ENCODE results near the gene DGUOK.

The DGUOK gene

GRCh38 chr2:73993778-73994177, 67.1 kb downstream of the DGUOK start:
- no peak for DNase-seq (ENCODE audit: low read depth)
- no peak for TF ChIP-seq CTCF (IDR thresholded peaks at IDR 0.05; ENCODE audit: control insufficient read depth, insufficient read depth, low read depth, low read length, missing control alignments)
- no peak overlapping the region for H3K4me3 ChIP-seq (ENCODE audit: control insufficient read depth, low read depth, low read length)

DNA sequence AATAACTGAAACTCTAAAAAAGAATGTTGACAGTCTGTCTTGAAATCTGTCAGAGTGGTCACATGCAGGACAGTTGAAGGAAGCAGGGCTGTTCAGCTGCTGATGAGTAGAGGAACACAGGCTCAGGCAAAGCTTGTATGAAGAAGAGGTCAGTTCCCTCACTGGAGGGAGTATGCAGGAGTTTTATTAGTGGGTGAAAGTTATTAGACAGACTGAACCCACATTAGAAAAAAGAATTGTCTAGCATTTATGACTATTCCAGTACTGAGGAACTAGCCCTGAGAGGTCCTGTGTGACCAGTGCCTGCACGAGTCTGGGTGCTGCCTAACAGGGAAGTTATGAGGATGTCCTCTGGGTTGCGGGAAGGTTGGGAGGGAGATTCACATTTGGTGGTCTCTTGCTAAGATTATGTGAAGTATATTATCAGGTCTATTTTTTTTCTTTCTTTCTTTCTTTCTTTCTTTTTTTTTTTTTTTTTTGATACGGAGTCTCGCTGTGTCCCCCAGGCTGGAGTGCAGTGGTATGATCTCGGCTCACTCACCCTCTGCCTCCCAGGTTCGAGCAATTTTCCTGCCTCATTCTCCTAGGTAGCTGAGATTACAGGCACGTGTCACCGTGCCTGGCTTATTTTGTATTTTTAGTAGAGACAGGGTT, 67.6 kb downstream of the DGUOK start:
- TF ChIP-seq CTCF (IDR thresholded peaks at IDR 0.05; ENCODE audit: control insufficient read depth, insufficient read depth, low read depth, low read length, missing control alignments) = no peak
- DNase-seq (ENCODE audit: low read depth) = no peak
- no peak overlapping the region for H3K4me3 ChIP-seq (ENCODE audit: control insufficient read depth, low read depth, low read length)

GRCh38 chr2:73995810-73996209, 69.1 kb downstream of the DGUOK start:
- DNase-seq (ENCODE audit: low read depth) = no peak
- no peak overlapping the region for H3K4me3 ChIP-seq (ENCODE audit: control insufficient read depth, low read depth, low read length)
- TF ChIP-seq CTCF (IDR thresholded peaks at IDR 0.05; ENCODE audit: control insufficient read depth, insufficient read depth, low read depth, low read length, missing control alignments) = peak; percentile 7

GRCh38 chr2:73997813-73998212, 71.1 kb downstream of the DGUOK start:
- TF ChIP-seq CTCF (IDR thresholded peaks at IDR 0.05; ENCODE audit: control insufficient read depth, insufficient read depth, low read depth, low read length, missing control alignments) = no peak
- no peak overlapping the region for H3K4me3 ChIP-seq (ENCODE audit: control insufficient read depth, low read depth, low read length)
- no peak for DNase-seq (ENCODE audit: low read depth)

DNA sequence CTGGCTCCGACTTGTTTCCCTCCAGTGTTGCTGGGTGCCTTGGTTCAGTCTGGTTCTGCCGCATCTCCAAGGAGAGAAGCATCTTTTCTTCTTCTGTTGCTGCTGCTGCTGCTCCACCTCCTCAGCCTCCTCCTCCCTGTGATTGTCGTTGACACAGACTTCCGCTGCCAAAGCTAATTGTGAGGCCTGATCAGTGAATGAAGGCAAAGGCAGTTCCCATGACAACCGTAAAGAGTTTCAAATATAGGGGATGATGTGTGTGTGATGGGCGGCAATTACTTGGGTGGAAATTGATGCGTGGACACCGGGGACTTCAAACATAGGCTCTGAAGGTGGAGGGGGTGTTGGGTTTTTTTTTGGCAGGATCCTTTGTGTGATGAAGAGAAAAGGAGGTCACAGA, 71.8 kb downstream of the DGUOK start:
- H3K4me3 ChIP-seq (ENCODE audit: control insufficient read depth, low read depth, low read length) = no peak overlapping the region
- no peak for TF ChIP-seq CTCF (IDR thresholded peaks at IDR 0.05; ENCODE audit: control insufficient read depth, insufficient read depth, low read depth, low read length, missing control alignments)
- DNase-seq (ENCODE audit: low read depth) = no peak

- no peak overlapping the region for H3K4me3 ChIP-seq (ENCODE audit: control insufficient read depth, low read depth, low read length)
- DNase-seq (ENCODE audit: low read depth) = no peak
- TF ChIP-seq CTCF (IDR thresholded peaks at IDR 0.05; ENCODE audit: control insufficient read depth, insufficient read depth, low read depth, low read length, missing control alignments) = no peak
Measured at GRCh38 chr2:73998933-73999332, 72.3 kb downstream of the DGUOK start.

Data from AG09309 (cell line).